GM06990 (cell line): ENCODE results near the gene ESRRB.

Experiments
- DNase-seq: peaks from one replicate; pipeline ENCODE4 v3.0.0-alpha.2; 2011; ENCODE audit not compliant: insufficient read length; ENCODE audit errors: extremely low read depth
- H3K27me3 ChIP-seq: replicated peaks from 2 replicates; pipeline ENCODE4 v1.6.0; 2011; ENCODE audit warnings: low read length; ENCODE audit not compliant: control insufficient read depth, insufficient read depth
- H3K36me3 ChIP-seq: 2 replicates; pipeline ENCODE4 v1.5.1; 2011; ENCODE audit warnings: low read length; ENCODE audit not compliant: control insufficient read depth, insufficient read depth
- H3K4me3 ChIP-seq: replicated peaks from 2 replicates; pipeline ENCODE4 v1.5.1; 2011; ENCODE audit warnings: low read depth, mild to moderate bottlenecking, control low read depth, low read length
- TF ChIP-seq, protein P1 (sequence below): IDR thresholded peaks from 2 replicates; pipeline ENCODE4 v1.5.1; 2011; ENCODE audit warnings: low read length, control low read depth, mild to moderate bottlenecking, inconsistent platforms; ENCODE audit not compliant: insufficient read depth, poor library complexity, severe bottlenecking

The ESRRB gene

DNA sequence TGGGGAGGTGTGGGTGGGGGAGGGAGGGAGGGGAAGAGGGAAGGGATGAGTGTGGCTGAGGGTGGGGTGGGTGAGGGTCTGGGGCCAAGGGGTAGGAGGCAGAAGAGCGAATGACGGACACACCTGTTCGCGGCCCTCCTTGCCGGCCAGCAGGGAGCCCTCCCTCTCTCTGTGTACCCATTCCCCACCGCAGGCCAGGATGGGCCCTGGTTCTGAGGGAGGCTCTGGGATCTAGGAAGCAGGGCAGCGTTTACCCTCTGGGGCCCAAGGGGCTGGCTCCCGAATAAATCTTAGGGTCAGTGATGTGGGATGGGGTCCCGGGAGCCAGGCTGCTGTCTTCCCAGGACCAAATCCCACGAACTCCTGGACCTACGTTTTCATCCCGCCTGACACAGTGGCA, 46.0 kb upstream of the ESRRB start:
- H3K4me3 ChIP-seq, result no peak overlapping the region
- H3K27me3 ChIP-seq, result no peaks in the 10 kb centered on the region; the same call in none of the 2 replicates
- DNase-seq, result no peak
- H3K36me3 ChIP-seq, result no peaks in the 10 kb centered on the region
- TF ChIP-seq, protein P1, sequence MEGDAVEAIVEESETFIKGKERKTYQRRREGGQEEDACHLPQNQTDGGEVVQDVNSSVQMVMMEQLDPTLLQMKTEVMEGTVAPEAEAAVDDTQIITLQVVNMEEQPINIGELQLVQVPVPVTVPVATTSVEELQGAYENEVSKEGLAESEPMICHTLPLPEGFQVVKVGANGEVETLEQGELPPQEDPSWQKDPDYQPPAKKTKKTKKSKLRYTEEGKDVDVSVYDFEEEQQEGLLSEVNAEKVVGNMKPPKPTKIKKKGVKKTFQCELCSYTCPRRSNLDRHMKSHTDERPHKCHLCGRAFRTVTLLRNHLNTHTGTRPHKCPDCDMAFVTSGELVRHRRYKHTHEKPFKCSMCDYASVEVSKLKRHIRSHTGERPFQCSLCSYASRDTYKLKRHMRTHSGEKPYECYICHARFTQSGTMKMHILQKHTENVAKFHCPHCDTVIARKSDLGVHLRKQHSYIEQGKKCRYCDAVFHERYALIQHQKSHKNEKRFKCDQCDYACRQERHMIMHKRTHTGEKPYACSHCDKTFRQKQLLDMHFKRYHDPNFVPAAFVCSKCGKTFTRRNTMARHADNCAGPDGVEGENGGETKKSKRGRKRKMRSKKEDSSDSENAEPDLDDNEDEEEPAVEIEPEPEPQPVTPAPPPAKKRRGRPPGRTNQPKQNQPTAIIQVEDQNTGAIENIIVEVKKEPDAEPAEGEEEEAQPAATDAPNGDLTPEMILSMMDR, result no peak

DNA sequence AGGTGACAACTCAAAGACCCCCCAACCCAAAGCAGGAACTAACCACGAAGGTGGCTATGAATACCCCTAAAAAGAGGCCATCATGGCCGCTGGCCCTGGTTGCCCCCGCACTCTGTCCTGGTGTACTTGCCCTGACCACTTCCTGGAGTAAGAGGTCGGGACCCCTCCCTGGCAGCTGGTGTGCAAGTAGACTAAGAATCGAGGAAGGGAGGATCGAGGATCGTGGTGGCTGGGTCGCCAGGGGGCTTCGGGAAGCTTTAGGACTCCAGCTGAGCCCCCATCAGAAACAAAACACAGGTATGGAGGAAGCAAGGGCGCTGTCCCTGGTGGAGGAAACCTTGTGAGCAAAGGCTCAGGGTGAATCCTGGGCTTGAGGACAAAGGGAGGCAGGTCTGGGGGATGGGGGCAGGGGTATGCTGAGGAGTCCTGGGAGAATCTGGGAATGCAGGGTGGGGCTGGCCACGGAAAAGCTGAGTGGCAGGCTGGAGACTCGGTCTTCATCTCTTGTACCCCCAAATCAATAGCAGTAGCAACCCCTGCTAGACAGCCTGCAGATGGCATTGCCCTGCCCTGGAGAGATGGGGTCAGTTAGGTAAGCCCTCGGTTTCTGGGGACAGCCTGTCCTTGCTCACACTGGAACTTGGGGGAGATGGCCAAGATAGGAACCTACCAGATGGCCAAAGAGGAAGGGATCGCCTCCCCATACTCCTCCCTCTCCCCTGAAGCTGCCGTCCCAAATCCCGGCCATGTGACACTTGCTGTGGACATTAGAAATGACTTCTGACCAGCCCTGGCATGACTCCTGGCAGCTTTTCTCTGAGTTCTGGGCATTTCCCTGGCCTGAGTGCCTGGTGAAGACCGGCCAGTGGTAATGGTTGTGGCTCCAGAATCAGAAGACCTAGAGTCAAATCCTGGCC, 45.3 kb upstream of the ESRRB start:
- no peak for DNase-seq
- TF ChIP-seq, protein P1, result no peak
- no peak overlapping the region for H3K4me3 ChIP-seq
- no peaks in the 10 kb centered on the region; the same call in none of the 2 replicates for H3K27me3 ChIP-seq
- H3K36me3 ChIP-seq, result no peaks in the 10 kb centered on the region

DNA sequence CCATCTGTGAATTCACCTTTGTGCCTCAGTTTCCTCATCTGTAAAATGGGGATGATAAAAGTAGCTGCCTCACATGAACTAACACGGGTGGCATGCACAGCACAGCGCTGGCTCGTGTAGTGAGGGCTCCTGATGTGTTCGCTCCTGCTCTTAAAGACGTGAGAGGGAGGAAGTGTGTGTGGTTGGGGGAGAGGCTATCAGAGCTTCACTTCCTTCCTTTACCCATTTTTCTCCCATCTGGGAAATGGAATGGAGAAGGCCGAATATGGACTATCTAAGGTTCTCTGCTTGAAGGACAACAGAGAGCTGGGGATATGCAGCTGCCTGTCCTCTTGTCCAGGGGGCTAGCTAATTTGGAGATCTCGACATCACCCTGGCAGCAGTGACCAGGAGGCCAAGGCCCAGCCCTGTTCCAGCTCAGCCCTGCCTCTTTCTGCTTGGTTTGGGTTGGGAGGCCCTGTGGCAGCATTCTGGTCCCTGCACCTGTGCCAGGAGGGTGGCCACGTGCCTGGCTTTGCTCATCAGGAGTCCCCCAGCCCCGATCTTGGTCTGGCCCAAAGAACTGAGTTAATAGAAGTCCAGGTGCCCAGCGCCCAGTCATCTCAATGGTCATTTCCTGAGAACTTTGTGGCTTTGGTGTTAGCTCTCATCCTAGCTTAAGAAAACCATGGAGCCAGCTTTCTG, 44.5 kb upstream of the ESRRB start:
- TF ChIP-seq, protein P1, result no peak
- no peak for DNase-seq

DNA sequence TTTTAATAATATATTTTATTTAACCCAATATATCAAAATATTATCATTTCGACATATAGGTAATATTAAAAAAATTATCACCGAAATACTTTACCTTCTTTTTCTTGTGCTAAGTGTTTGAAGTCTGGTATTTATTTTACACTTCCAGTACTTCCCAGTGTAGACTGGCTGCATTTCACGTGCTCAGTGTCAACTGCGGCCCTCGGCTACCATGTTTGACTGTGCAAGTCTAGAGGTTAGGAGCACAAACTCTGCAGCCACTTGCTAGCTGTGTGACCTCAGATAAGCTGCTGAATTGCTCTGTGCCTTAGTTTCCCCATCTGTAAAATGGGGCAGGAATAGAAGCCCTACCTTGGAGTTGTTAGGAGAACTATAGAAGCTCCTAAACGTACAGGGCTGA, 42.3 kb upstream of the ESRRB start:
- TF ChIP-seq, protein P1, result no peak
- H3K36me3 ChIP-seq, result no peaks in the 10 kb centered on the region
- DNase-seq, result no peak
- H3K4me3 ChIP-seq, result no peak overlapping the region
- H3K27me3 ChIP-seq, result no peaks in the 10 kb centered on the region; the same call in 1 of the 2 replicates

More for the DNA sequence above, 44.5 kb upstream of the ESRRB start:
- no peaks in the 10 kb centered on the region; the same call in none of the 2 replicates for H3K27me3 ChIP-seq
- no peaks in the 10 kb centered on the region for H3K36me3 ChIP-seq
- H3K4me3 ChIP-seq, result no peak overlapping the region

DNA sequence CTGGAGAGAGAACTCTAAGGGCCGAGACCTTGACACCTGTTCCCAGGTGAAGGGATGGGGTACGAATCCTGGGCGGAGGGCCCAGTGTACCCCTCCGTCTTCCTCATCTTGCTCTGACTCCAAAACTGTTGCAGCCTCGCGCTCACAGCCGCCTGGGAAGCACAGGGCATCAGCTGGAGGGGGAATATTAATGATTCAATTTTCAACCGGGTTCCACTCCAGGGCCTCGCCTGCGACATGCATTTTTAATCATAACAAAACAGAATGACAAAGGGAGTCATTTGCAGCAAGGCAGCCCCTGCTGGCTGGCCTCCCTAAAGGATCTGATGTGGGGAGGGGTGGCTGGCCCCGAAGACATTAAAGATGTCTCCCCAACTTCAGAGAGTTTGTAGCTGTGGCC, 41.6 kb upstream of the ESRRB start:
- DNase-seq, result no peak
- no peaks in the 10 kb centered on the region for H3K36me3 ChIP-seq

More for the DNA sequence above, 41.6 kb upstream of the ESRRB start:
- Histone ChIP-seq H3K4me3 (no peak overlapping the region), H3K27me3 (no peaks in the 10 kb centered on the region)
- TF ChIP-seq, protein P1, result no peak
